ENCODE measurements around the gene TRIM3.

- TF ChIP-seq EP300 (IDR thresholded peaks at IDR 0.05) (no peak), POLR2A (IDR thresholded peaks at IDR 0.05) (no peak)
Observed at GRCh38 chr11:6456361-6457073, 17.2 kb downstream of the TRIM3 start.
